ENCODE data around the gene GPATCH8. TPM values are rescaled to one million over a fixed set of nuclear protein-coding genes. Genes with fewer than 3 reads are reported as not detected.

Gene GPATCH8
- total RNA-seq, 1 donor from 2014 or later: 44.1 TPM

DNA sequence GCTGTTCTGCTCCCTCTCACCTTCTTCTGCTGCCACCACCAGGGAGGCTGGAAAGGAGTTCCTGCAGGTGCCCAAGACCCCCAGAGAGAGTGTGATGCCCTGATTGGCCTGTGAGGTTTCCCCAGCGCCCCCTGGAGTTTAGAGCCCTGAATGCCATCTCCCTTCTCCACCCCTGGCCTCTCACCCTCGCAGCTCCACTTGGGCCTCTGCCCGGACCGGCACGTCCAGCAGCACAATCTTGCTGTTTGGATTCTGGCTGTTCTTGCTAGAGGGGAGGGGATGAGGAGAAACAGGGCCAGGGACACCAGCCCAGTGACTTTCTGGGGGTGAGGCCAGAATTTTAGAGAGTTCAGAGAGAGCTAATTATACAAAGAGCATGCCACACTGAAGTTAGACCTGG, 127.1 kb downstream of the GPATCH8 start:
- no peak overlapping the region for H3K4me2 ChIP-seq
- H2AFZ ChIP-seq (replicated peaks): no peak overlapping the region
- H3K9me3 ChIP-seq (ENCODE audit: low read depth): no peaks in the 10 kb centered on the region
- TF ChIP-seq CTCF (IDR thresholded peaks at IDR 0.05) (peak; percentile 63), EZH2phosphoT487 (IDR thresholded peaks at IDR 0.05) (no peak), EZH2 (IDR thresholded peaks at IDR 0.05) (no peak)
- no peak overlapping the region for H3K9ac ChIP-seq
- H4K20me1 ChIP-seq (ENCODE audit: low read depth): no peaks in the 10 kb centered on the region
- peaks cover 8% of the 10 kb centered on the region for H3K4me1 ChIP-seq
- H3K79me2 ChIP-seq (ENCODE audit: low read depth): no peaks in the 10 kb centered on the region
- no peaks in the 10 kb centered on the region for H3K27me3 ChIP-seq
- no peak overlapping the region for H3K4me3 ChIP-seq
- H3K27ac Mint-ChIP-seq: no peak overlapping the region
- no peaks in the 10 kb centered on the region for H3K9me3 Mint-ChIP-seq
- H3F3A ChIP-seq (ENCODE audit: low read depth): peaks cover 12% of the 10 kb centered on the region
- no peak overlapping the region for H3K4me3 Mint-ChIP-seq
- H3K27me3 Mint-ChIP-seq (ENCODE audit: insufficient read depth, low read depth): peaks cover 9% of the 10 kb centered on the region
- no peak overlapping the region for H3K27ac ChIP-seq
- no peaks in the 10 kb centered on the region for H3K36me3 Mint-ChIP-seq
- peaks cover 5% of the 10 kb centered on the region for H3K4me1 Mint-ChIP-seq
- no peaks in the 10 kb centered on the region for H3K36me3 ChIP-seq
- DNase-seq (ENCODE audit: low spot score): peak; percentile 60

GRCh38 chr17:44375196-44376017, 127.8 kb downstream of the GPATCH8 start:
- Histone ChIP-seq H3K4me3 (no peak overlapping the region), H4K20me1 (ENCODE audit: low read depth) (no peaks in the 10 kb centered on the region), H3K9ac (no peak overlapping the region), H3K27me3 (no peaks in the 10 kb centered on the region), H3K9me3 (ENCODE audit: low read depth) (no peaks in the 10 kb centered on the region), H3K4me1 (peaks cover 8% of the 10 kb centered on the region), H3K27ac (no peak overlapping the region), H3K79me2 (ENCODE audit: low read depth) (no peaks in the 10 kb centered on the region), H3F3A (ENCODE audit: low read depth) (peaks cover 12% of the 10 kb centered on the region), H3K36me3 (no peaks in the 10 kb centered on the region), H3K4me2 (peak overlapping the region; percentile 45), H2AFZ (replicated peaks) (no peak overlapping the region)
- Mint-ChIP-seq H3K27me3 (ENCODE audit: insufficient read depth, low read depth) (peaks cover 9% of the 10 kb centered on the region), H3K4me1 (peaks cover 5% of the 10 kb centered on the region), H3K36me3 (no peaks in the 10 kb centered on the region), H3K4me3 (no peak overlapping the region), H3K27ac (no peak overlapping the region), H3K9me3 (no peaks in the 10 kb centered on the region)
- TF ChIP-seq EZH2phosphoT487 (IDR thresholded peaks at IDR 0.05) (no peak), CTCF (IDR thresholded peaks at IDR 0.05) (no peak), EZH2 (IDR thresholded peaks at IDR 0.05) (no peak)
- peak; percentile 28 for DNase-seq (ENCODE audit: low spot score)

DNA sequence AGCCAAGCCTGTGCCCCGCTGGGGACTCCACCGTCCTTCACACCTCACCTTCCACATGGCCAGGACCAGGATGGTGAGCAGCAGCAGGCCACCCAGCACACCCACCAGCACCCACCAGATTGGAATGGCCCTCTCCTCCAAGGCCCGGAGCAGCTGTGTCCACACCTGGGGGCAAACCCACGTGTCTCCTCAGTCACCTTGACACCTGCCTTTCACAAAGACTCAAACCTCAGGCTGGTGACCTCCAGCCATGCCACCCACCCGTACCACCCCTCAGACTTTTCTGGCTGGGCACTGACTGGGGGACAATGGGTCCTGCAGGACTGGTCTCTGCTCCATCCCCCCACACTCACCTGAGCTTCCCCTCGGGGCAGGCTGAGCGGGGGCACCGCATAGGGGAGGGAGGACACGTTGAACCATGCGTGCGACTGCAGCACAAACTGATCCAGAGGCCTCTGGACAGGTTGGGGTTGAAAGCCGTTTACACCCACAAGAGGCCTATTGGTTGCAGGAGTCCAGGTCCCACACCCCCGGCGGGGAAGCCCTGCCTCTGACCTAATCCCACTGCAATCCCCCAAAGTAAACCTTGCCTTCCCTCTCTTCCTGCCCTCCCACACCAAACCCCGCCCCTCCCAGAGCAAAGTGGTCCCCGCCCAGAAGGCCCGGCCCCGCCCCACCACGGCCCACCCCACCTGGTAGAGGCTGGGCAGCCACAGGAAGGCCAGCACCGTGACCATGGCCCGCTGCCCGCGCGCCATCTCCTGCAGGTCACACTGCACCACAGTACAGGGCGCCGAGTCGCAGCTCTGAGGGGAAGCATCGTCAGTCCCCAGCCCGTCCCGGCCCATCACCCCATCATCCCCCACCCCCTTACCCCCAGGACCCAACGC, 128.7 kb downstream of the GPATCH8 start:
- Histone ChIP-seq H3K79me2 (ENCODE audit: low read depth) (no peaks in the 10 kb centered on the region), H3F3A (ENCODE audit: low read depth) (peaks cover 12% of the 10 kb centered on the region), H3K27me3 (no peaks in the 10 kb centered on the region), H3K4me3 (no peak overlapping the region), H3K36me3 (no peaks in the 10 kb centered on the region), H4K20me1 (ENCODE audit: low read depth) (no peaks in the 10 kb centered on the region), H3K4me1 (peaks cover 8% of the 10 kb centered on the region), H3K9ac (no peak overlapping the region), H3K4me2 (peak overlapping the region; percentile 45), H3K27ac (no peak overlapping the region), H2AFZ (replicated peaks) (no peak overlapping the region), H3K9me3 (ENCODE audit: low read depth) (no peaks in the 10 kb centered on the region)
- H3K4me3 Mint-ChIP-seq: no peak overlapping the region
- peaks cover 9% of the 10 kb centered on the region for H3K4me1 Mint-ChIP-seq
- peak; percentile 53 for DNase-seq (ENCODE audit: low spot score)
- no peaks in the 10 kb centered on the region for H3K9me3 Mint-ChIP-seq
- H3K36me3 Mint-ChIP-seq: no peaks in the 10 kb centered on the region
- peaks cover 12% of the 10 kb centered on the region for H3K27me3 Mint-ChIP-seq (ENCODE audit: insufficient read depth, low read depth)
- TF ChIP-seq EZH2phosphoT487 (IDR thresholded peaks at IDR 0.05) (no peak), EZH2 (IDR thresholded peaks at IDR 0.05) (no peak), CTCF (IDR thresholded peaks at IDR 0.05) (no peak)
- no peak overlapping the region for H3K27ac Mint-ChIP-seq

Measured in neural progenitor cell (in vitro differentiated cells).